NCI-H460 (cell line): Measurements from ENCODE around the gene MS4A10. TPM values are rescaled to one million over a fixed set of nuclear protein-coding genes. Genes with fewer than 3 reads are reported as not detected.

Source experiments
- DNase-seq: peaks from one replicate; pipeline ENCODE4 v3.0.0-alpha.2; 2016; ENCODE audit warnings: low read depth; ENCODE audit errors: extremely low read depth
- total RNA-seq: library from RNA; depleted of rRNA; stranded (reverse); fragments of >200 nt; shearing (Covaris generic); gene quantifications from 2 replicates; pipeline ENCODE4 v1.2.3, GENCODE V29; 2014

The MS4A10 gene
- total RNA-seq, 1 experiment from 2014 or later, result not detected

DNA sequence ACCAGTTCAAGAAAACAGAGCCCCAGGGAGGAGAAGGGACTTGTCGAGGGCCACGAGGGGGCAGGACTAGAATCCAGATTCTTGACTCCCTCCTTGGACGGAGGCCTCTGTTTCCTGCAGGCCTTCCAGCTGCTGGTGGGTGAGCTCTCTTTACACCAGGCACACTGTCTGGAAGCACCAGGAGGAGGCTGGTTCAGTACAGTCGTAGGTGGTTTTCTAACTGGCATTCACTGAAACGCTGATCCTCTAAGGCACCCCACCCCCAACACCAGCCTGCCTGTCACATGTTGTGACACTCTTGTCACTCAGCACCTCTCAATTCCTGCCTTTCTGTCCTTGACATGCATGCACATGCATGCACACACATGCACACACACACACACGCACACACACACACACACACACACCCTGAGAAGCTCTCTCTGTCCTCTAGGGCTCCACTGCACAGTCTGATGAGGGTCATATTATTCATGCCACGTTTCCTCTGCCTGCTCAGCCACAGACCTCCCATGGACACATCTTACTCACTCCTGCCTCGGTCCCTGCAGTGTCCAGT lies 751 bp downstream of the MS4A10 start:
- DNase-seq, result no peak

DNA sequence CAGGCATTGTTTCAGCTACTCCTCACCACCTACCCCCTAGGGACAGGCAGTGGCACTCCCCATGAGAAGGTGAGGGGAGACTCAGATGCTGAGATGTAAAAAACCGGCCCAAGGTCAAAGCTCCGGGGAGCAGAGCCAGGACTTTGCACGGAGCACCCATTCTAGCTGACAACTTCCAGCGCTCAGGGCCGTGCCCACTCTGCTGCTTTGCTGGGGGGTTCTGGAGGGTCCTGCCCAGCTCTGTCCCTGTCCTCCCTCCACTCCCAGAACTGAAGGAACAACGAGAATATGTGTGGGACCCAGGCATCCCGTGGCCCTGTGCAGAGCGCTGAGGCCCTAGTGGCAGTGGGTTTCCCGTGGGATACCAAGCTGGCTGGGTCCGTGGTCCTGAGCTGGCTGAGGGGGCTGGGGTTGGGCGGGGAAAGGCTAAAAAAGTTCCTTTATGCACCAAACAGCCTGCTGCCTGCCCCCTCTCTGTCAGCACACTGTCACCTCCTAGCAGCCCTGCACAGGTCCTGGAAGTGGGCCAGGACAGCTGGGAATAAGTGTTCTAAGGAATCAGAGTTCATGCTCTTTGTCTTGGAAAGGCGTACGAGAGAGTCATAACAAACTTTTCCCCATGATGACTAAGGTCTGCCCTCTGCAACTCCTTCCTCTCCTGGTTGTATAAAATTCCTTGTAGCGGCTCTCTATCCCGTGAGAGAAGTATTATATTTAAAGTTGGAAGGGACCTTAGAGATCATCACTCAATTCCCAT lies 1.9 kb downstream of the MS4A10 start:
- no peak for DNase-seq

DNA sequence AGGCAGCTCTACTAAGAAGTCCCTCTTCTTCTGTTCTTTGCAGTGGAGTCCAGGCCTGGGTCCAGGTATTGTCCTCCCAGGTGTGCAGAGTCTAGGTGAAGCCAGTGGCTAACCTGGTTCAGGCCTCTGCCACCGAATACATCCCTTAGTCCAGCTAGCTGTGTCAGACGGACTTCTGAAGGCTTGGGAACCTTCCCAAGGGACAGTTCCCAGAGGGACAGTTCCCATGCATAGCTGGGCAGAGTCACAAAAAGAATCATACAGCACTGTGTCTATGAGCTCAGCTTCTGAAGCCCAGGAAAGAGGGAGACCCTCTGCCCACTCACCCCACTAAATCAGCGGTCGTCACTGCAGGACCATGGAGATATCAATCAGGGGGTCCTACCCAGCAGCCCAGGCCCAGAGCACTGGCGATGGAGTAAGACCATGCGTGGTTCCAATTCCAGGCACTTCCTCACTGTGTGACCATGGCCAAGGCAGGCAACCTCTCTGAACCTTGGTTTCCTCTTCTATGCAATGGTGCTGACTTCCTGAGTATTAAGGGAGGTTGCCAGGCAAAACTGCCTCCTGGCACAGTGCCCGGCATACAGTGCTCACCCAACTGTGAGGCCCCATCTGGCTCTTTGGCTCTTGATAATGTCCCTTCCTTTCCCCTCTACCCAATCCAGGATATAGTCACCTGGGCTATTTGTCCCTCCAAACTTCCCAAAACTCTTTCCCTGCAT lies 3.4 kb downstream of the MS4A10 start:
- DNase-seq, result no peak

DNA sequence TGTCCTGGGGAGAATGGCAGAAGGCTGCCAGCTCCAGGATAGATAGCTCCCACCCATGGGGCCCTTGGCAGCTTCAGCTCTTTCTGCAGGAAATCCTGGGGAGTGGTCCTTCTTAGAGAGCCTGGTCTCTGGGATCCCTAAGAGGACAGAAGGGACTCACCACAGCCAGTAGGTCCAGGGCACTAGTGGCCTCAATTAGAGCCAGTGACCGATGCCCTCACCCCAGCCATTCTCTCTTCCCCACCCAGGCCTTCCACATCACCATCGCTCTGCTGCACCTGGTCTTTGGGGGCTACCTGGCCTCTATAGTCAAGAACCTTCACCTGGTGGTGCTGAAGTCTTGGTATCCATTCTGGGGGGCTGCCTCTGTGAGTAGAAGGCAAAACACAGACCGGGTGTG lies 5.6 kb downstream of the MS4A10 start:
- DNase-seq, result no peak

DNA sequence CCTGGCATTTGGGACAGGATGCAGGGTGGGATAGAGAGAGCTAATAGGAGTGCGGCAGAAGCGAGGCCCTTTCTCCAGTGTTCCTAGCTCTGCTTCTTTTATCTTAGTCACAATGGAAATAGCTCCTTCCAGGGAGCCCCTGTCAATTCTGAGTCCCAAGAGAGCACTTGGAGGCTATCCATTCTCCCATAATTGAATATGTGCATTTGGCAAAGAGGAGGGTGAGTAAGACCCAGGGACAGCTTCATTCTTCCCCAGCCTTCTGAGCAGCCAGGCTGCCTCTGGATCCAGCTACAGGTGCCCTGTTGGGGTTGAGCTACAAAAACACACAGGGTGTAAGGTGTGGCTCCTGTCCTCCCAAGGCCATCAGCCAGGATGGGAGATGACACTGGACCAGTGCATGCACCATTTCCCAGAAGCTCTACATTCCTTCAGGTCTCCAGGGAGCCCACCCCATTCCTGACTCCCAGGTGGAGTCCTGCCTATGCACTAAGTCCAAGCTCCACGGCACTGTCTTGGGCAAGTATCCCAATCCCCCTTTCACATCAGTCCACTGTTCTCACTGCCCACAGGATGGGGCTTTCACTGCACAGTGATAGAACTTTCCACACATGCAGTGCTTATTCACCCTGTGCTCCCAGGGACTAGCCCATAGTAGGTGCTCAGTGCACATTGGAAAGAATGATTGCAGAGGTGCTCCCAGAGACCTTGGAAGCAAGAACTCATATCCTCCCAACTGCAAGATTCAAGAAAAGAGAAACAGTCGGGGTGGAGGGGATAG lies 6.2 kb downstream of the MS4A10 start:
- DNase-seq, result no peak

DNA sequence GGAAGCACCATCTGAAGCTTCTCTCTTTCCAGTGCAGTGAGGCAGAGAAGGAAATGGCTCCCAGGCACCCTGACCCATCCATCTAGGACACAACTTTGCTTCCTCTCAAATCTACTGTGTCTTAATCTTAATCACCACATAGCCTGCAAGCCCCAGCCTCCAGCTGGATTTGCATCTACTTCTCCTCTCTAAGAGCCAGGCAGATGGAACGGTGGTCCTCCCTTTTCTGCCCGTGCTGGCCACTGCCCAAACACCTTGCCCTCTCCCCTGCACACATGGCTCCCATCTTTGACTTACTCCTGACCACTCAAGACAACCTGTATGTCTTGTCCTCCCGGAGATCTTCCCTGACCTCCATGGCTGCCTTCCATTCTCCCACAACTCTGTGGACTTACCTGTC lies 7.4 kb downstream of the MS4A10 start:
- DNase-seq, result no peak

DNA sequence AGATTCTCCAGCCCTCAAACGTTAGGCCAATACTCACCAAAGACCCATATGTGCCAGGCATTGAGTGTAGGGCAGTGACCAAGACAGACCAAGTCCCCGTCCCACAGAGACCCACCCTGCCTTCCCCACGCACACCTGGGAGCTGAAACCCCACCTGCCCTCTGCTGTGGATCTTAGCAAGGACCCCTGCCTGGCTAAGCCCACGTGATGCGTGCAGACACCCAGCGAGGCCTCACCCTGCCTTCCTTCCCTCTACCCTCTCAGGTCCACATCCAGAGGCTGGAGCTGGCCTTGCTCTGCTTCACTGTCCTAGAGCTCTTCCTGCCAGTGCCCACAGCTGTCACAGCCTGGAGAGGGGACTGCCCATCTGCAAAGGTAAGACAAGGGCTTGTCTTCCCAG lies 10.2 kb downstream of the MS4A10 start:
- DNase-seq, result no peak

DNA sequence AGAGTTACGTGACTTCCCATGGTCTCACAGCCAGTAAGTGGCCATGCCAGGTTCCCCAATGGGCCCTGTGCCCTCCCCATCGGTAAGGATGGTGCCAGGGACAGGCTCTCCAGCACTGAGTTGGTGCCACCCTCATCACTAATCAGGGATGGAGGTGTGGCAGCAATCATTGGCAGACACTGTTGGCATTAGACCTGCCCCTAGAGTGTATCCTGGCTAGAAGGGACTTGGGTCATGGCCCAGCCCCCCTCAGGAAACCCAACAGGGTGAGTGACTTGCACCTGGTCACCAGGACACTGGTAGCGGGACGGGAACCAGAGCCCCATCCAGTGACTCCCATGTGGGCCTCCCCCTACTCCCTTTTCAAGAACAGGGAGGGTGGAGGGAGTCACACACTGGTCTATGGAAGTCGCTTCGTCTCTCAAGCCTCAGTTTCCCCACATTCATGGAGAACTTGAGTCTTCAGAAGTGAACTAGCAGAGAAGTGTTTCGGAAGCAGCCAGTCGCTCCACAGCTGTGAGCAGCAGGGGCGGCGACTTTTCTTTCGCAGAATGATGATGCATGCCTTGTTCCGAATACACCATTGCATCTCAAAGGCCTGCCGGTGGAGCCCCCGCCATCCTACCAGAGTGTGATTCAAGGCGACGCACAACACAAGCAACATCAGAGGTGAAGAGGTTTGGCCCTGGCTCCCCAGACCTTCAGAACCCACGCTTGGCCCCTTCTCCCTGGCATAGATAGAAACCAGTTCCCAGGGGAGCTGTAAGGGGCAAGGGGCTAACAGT lies 12.9 kb downstream of the MS4A10 start:
- DNase-seq, result no peak

DNA sequence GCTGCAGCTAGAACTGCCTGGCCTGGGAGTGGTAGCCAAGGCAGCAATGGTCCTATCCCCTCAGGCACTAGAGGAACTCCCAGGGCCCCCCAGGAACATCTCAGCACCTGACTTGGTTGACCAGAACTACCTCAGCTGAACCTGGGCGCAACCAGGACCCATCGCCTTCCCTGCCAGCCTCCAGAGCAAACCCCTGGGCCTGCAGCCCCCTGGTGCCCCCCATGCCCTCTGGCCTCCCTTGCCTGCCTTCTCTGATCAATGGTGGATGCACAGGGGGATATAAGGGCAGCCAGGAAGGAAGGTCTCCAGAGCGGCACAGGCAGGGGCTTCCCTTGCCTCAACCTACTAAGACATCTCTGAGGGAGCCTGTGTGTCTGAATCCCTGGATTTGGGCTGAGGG lies 13.5 kb downstream of the MS4A10 start:
- no peak for DNase-seq

DNA sequence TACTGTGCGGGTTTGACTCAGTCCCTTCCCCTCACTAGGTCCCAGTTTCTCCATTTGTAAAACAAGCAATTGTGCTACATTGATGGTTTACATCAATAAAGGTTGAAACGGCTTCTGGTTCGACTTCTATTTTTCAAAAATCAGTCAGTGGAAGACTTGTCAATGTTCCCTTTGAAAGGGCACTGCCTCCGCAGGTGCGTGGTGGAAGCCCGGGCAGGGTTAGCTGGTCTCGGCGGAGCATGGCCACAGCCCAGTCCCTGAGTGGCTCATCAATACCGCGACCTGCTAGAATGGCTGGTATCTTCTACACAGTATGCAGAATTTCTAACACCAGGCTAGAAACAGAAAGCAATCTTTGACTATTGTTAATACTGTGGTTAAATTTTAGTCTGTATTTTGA lies 16.1 kb downstream of the MS4A10 start:
- no peak for DNase-seq

DNA sequence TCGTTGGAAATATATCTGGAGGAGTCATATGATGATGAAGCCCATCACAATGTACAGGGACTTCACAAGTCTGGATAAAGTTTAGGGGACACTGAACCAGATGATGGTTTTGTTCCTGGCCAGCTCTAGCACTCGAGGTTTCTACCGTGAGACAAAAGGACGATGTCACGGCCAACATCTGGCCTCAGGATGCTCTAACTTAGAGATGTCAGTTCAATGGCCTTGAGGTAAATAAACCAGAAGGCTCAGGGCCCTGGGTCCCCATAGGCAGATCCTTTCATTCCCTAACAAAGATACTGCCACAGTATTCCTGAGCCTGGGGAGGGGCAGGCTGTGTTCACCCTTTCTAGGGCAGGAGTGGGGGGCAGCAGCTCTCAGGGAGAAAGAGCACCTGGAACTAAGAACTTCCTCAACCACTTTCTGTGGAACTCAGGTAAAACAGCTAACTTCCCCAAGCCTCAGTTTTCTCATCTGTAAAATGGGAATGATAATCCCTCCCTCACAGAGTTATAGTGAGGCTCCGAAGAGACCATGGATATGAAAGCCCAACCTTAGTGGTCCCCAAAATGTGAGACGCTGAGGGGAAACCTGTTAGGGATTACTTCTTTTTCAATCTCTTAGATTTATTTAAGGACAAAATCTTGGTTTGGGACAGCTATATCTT lies 18.3 kb downstream of the MS4A10 start:
- no peak for DNase-seq

DNA sequence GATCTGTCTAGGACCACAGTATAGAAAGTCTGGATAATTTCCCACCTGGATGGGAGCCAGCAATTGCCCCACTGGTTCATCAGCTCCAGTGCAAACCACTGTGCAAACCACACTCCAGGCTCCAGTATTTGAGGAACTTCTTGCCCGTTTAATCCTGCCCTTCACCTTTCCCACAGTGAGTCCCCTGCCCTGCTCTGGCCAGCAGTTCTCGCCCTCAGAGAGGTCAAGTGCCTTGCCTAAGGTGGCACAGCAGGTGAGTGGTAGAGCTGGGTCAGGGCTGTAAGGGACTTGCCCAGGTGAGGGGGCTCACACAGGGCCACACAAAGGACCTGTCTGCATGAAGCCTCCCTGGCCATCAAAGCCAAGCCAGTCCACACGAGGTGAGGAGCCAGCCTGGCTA lies 24.1 kb downstream of the MS4A10 start:
- no peak for DNase-seq

DNA sequence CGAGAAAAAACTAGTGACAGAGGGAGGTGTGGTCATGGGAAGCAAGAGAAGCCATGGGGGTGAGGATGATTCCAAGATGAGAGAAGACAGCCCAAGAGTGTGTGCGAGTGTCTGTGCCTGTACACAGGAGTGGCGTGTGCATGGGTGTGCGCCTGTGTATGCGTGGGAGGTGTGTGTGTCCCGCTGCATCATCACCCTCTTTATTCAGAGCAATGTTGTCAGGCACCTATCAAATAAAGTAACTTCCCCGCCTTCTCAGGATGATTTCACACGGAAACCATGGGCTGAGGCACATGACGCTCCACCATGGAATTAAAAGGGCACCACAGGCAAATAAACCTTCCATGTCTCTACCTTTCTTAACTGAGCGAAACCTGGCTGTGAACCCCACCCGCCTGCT lies 24.6 kb downstream of the MS4A10 start:
- no peak for DNase-seq

DNA sequence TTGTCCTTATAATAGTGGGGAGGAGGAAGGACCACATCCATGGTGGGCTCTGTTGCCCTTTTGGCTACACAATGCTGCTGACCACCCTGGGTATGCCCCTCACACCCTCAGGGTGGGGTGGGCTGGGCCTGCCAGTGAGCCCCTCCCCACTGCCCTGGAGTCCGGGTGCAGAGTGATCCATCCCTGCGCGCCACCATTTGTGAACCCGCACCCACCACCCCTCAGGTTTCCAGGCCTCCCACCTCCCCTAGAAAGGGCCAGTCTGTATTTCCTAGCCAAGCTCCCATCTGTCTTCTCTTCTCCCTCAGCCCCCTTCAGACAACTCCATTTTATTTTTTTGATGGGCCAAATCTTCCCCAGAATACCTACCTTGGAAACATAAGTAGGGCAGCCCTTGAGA lies 25.0 kb downstream of the MS4A10 start:
- no peak for DNase-seq

DNA sequence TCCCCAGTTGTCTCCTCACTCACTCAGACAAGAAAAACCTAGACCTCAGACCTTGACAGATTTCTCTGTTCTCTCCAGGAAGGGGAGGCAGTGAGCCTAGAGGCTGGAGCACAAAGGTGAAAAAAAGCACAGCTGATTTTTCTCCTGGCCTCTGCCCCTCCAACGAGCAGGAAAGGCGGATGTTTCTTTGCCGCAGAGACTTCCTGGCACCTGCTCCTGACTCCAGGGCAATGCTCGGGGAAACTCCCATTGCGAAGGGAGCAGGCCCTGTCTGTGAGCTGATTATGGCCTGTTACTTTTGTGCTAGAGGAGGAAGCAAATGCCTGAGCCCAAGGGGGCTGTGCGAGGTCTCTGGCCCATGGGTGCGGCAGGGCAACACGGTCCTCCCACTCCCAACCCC lies 25.4 kb downstream of the MS4A10 start:
- DNase-seq, result no peak

DNA sequence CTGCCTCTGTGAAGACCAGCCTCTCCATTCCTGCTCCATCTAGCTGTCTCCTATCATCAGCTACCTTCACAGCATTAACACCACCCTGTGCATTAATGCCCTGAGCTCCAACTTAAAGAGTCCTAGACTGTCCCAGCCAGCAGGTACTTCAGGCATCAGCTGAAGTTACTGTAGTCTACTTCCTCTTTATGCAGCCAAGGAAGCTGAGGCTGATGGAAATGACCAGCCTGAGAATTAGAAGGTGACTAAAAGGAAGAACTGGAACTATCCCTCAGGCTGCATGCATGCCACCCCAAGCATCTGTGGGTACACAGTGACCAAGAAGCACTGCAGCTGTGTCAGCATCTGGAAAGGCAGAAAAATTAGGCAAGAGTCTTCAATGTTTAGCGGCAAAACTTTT lies 28.2 kb downstream of the MS4A10 start:
- no peak for DNase-seq

DNA sequence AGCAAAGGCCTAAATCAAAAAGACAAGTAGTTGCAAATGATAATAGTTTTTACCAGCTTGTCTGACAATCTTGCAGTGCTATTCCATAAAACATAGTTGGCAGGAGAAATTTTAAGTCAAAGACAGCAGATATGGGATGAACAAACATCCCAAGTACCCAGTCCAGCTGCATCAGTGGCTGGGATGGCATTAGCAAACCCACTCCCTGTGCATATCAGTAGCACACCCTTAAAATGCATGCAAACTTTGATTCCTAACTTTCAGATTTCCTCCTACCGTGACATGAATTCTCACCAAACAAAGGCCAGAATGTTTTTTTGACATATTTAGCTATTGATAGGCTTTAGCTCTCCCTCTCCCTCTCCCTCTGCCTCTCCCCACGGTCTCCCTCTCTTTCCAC lies 29.0 kb downstream of the MS4A10 start:
- DNase-seq, result no peak

DNA sequence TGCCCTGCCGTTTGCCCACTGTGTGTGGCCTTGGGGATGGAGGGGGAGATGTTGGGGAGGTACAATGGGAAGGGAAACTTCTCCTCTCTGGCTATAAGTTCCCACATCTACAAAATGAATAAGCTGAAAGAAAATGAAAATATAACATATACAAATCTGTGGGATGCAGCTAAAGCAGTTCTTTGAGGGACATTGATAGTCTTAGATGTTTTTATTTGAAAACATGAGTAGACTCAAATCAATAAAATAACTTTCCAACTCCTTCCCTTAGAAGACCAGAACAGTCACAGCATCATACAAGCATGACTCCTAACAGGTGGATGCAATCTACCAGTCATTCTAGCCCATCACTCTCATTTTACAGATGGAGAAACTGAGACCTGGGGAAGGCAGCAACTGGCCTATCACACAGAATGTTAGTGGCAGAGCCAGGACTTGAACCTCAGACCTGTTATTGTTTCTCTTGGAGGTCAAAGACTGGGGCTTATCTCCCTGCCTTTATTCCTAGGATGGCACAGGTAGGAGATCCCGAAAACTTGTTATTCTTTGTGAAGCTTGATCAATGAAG lies 31.5 kb downstream of the MS4A10 start:
- no peak for DNase-seq

DNA sequence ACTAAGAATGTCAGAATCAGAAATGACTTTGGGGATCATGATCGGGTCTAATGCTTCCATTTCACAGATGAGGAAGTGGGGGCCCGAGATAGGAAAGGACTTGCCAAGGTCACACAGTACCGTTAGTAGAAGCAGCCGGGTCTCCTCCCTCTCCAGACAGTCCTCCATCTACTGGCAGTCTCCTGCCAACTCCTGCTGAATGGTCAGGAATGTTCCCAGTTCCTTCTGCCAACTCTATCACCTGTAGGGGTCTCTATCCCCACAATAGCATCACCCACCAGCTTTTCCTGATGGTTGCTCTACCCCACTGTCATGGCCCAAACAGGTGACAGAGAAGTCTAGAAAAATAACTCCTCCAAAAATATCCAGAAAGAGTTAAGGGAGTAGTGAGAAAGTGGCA lies 32.9 kb downstream of the MS4A10 start:
- no peak for DNase-seq
